Activated T-helper 1 cell treated with anti-CD3 and anti-CD28 coated beads, Interleukin-12 subunit alpha, Interleukin-12 subunit beta, Interleukin-2, Interleukin-4 antibody, amounts not matched to agents 30 ng/mL and 10 ng/mL and 1 ng/mL, durations not matched to agents 14 hours and 24 hours and 36 hours (primary cell): ENCODE data around the gene FRMPD1. TPM values are rescaled to one million over a fixed set of nuclear protein-coding genes. Genes with fewer than 3 reads are reported as not detected.
"Not testable (repeated sequence)": the region's sequence is repeated elsewhere in the genome, so short reads cannot be mapped to it uniquely, and the experiment has no call there.

Experiments used
- DNase-seq: peaks from one replicate; pipeline ENCODE4 v3.0.0; 2021; ENCODE audit warnings: low spot score
- H3K27ac Mint-ChIP-seq: one replicate; pipeline ENCODE4 v1.8.0; 2021; ENCODE audit warnings: mild to moderate bottlenecking, mixed read lengths
- H3K27me3 Mint-ChIP-seq: one replicate; pipeline ENCODE4 v1.8.0; 2022; ENCODE audit warnings: mild to moderate bottlenecking, moderate library complexity, mixed read lengths; ENCODE audit not compliant: insufficient read depth
- H3K36me3 Mint-ChIP-seq: one replicate; pipeline ENCODE4 v1.8.0; 2021; ENCODE audit warnings: low read depth, mixed read lengths
- H3K4me1 Mint-ChIP-seq: one replicate; pipeline ENCODE4 v1.8.0; 2021; ENCODE audit warnings: low read depth, mixed read lengths
- H3K4me3 Mint-ChIP-seq: one replicate; pipeline ENCODE4 v1.8.0; 2021; ENCODE audit warnings: mild to moderate bottlenecking, moderate library complexity, mixed read lengths
- H3K9me3 Mint-ChIP-seq: one replicate; pipeline ENCODE4 v1.8.0; 2021; ENCODE audit warnings: mixed read lengths
- intact Hi-C: fragments of 100-400 bp; cut with micrococcal nuclease; formaldehyde crosslinking; loops from one replicate; pipeline ENCODE4 v1.15.1; 2024
- total RNA-seq: library from RNA; stranded (reverse); gene quantifications from 2 replicates; pipeline ENCODE4 v1.2.3, GENCODE V29; 2022

The FRMPD1 gene, protein sequence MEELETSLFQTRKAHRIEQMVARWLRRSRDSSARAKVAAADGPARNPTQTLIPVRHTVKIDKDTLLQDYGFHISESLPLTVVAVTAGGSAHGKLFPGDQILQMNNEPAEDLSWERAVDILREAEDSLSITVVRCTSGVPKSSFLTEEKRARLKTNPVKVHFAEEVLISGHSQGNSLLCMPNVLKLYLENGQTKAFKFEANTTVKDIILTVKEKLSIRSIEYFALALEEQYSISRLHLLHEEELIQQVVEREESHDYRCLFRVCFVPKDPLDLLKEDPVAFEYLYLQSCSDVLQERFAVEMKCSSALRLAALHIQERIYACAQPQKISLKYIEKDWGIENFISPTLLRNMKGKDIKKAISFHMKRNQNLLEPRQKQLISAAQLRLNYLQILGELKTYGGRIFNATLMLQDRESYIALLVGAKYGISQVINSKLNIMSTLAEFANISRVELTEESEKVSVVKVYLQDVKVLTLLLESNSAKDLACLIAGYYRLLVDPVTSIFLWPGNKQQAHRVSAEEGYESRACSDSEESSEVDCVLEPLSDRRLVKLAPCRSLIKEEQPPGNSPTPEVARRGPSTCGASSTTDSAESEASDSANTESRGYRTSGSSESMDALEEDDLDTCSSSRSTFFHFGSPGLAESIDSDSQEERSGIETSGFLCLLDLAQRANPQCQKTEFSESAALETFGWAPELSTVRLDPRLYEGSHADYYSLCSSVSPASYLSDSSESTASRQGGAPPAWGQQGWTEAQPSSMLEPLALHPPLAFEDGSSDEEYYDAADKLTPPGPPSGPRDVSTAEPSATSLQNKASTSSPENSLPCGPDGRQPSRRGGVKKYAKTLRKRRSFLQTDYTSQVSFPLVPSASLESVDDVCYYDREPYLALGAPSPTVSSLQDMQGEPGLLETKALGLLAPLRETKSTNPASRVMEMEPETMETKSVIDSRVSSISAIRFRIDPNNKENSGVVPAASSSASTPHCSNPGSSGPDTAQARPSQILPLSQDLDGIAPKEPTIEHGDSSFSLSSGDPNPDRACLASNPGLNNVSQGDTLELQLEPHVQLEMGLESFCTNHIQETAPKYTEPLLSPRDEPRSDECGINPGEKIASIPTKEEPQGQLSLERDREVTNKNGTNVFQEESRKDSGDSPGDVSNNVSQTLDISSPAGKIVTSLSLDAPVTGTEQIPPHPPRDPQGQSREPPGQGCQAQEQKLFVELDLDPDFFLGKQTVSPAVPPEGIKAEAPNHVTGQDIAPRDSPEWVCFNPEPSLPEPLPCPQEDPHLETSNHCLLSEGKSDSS (N-terminal part only)
- total RNA-seq: 0.03 TPM in 1 of 2 replicates, not detected in the other

GRCh38 chr9:37650873-37651768 lies at the start of gene FRMPD1:
TSS of gene FRMPD1 (plus strand) at chr9:37650954. CDS start at chr9:37692642, 41,688 bp downstream.
- H3K27me3 Mint-ChIP-seq: peaks cover 76% of the 10 kb centered on the region
- no peak within 1 kb of the TSS for H3K27ac Mint-ChIP-seq

DNA sequence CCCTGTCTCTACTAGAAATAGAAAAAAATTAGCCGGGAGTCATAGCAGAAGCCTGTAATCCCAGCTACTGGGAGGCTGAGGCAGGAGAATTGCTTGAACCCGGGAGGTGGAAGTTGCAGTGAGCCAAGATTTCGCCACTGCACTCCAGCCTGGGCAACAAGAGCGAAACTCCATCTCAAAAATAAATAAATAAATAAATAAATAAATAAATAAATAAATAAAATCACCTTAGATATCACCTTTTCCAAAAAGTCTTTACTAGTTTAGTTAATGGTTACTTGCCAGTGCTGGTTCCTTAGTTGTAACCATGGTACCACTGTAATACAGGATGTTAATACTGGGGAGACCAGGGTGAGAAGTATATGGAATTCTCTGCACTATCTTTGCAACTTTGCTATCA lies 48.7 kb upstream of the FRMPD1 start:
- H3K4me1 Mint-ChIP-seq, intact Hi-C loops, H3K36me3 Mint-ChIP-seq, H3K27ac Mint-ChIP-seq, H3K9me3 Mint-ChIP-seq, DNase-seq, H3K4me3 Mint-ChIP-seq: not testable (repeated sequence)
- peaks cover 35% of the 10 kb centered on the region for H3K27me3 Mint-ChIP-seq

More at GRCh38 chr9:37650873-37651768, at the start of gene FRMPD1:
- Mint-ChIP-seq H3K4me1 (peaks cover 5% of the 10 kb centered on the region), H3K9me3 (no peaks in the 10 kb centered on the region), H3K4me3 (peak within 1 kb of the TSS; percentile 79), H3K36me3 (no peaks in the 10 kb centered on the region)
- intact Hi-C loops: loop anchor here (1.0 kb wide), 1 partner anchor 59 kb away; the partner anchor contains the start of gene TOMM5
- peak; percentile 51 for DNase-seq

DNA sequence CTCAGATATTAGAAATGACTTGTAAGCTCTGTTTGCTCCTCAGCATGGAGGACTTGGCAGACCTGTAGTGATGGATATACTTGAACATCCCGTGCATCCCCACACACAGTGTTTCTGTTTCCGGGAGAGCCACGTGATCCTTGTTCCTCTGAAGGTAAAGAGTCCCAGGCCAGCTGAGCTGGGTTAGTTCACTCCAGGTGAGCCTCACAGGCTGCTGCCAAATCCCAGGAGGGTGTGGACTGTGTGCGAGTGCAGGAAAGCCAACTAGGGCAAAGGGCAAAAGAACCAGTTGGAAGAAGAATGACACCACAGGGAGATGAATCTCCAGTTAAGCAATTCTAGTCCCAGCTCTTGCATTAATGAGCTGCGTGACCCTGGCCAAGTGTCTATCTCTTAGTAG lies 47.9 kb upstream of the FRMPD1 start:
- peaks cover 38% of the 10 kb centered on the region for H3K27me3 Mint-ChIP-seq
- no peak for DNase-seq
- H3K4me3 Mint-ChIP-seq: no peak overlapping the region
- no peaks in the 10 kb centered on the region for H3K9me3 Mint-ChIP-seq
- no peaks in the 10 kb centered on the region for H3K36me3 Mint-ChIP-seq
- H3K27ac Mint-ChIP-seq: no peak overlapping the region
- intact Hi-C loops: no loop called here
- H3K4me1 Mint-ChIP-seq: no peaks in the 10 kb centered on the region

DNA sequence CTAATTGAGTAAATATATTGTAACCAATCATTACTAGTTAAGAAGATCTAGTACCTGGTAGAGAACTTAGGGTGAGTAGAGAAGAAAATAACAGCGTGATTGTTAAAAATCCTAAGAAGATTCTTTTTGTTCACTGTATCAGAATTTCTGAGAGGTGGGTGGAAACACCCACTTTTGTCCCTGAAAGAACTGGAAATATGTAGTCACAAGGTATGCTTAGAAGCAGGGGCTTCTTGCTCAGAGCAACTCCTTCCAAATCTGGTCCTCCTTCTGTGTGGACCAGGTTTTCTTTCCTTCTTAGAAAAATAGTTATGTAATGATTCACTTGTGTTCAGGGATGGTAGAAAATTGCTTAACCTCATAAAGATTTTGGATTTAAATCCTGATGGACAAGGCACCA lies 46.5 kb upstream of the FRMPD1 start:
- Mint-ChIP-seq H3K36me3 (no peaks in the 10 kb centered on the region), H3K27me3 (peaks cover 38% of the 10 kb centered on the region), H3K4me1 (no peaks in the 10 kb centered on the region), H3K4me3 (no peak overlapping the region), H3K27ac (no peak overlapping the region), H3K9me3 (no peaks in the 10 kb centered on the region)
- intact Hi-C loops: no loop called here
- no peak for DNase-seq

DNA sequence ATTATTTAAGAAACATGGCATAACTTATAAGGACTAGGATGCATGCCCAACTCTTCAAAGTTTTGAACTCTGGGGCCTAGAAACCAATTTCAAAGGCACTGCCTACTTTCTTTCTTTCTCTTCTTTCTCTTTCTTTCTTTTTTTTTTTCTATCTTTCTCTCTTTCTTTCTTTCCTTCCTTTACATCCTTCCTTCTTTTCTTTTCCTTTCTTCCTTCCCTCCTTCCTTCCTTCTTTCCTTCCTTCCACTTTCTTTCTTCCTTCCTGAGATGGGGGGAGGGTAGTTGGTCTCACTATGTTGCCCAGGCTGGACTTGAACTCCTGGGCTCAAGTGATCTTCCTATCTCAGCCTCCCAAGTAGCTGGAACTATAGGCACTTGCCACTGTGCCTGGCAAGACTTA lies 42.5 kb upstream of the FRMPD1 start:
- H3K27me3 Mint-ChIP-seq: peaks cover 29% of the 10 kb centered on the region
- H3K9me3 Mint-ChIP-seq: no peaks in the 10 kb centered on the region
- H3K36me3 Mint-ChIP-seq: no peaks in the 10 kb centered on the region
- H3K4me3 Mint-ChIP-seq: no peak overlapping the region
- H3K27ac Mint-ChIP-seq: no peak overlapping the region
- intact Hi-C loops: no loop called here
- no peaks in the 10 kb centered on the region for H3K4me1 Mint-ChIP-seq
- no peak for DNase-seq

GRCh38 chr9:37609735-37610397 lies 40.9 kb upstream of the FRMPD1 start:
- H3K4me1 Mint-ChIP-seq: no peaks in the 10 kb centered on the region

GRCh38 chr9:37611014-37611413 lies 39.7 kb upstream of the FRMPD1 start:
- no peak for DNase-seq
- H3K27ac Mint-ChIP-seq: no peak overlapping the region
- no peaks in the 10 kb centered on the region for H3K4me1 Mint-ChIP-seq
- H3K36me3 Mint-ChIP-seq: no peaks in the 10 kb centered on the region
- no peaks in the 10 kb centered on the region for H3K9me3 Mint-ChIP-seq
- peaks cover 18% of the 10 kb centered on the region for H3K27me3 Mint-ChIP-seq
- H3K4me3 Mint-ChIP-seq: no peak overlapping the region
- intact Hi-C loops: no loop called here

More at GRCh38 chr9:37609735-37610397, 40.9 kb upstream of the FRMPD1 start:
- Mint-ChIP-seq H3K9me3 (no peaks in the 10 kb centered on the region), H3K4me3 (no peak overlapping the region), H3K27me3 (peaks cover 20% of the 10 kb centered on the region), H3K36me3 (no peaks in the 10 kb centered on the region), H3K27ac (no peak overlapping the region)
- no peak for DNase-seq
- intact Hi-C loops: no loop called here

DNA sequence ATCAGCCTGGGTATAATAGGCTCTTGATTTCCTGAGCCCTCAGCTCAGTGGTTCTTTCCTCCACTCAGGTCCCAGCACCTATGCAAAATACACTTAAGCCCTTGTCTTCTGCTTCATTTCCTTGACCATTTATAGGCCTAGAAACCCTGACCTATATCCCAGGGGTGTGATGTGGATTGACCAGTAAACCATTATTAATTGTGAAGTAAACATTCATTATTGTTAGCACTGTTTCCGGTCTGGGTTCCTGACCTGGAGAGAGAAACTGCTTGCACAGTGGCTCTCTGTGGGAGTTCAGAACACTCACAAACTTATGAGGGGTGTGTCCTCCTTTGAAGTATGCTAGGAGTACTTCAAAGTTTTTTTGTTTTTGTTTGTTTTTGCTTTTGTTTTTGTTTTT lies 38.8 kb upstream of the FRMPD1 start:
- Mint-ChIP-seq H3K36me3 (no peaks in the 10 kb centered on the region), H3K4me1 (no peaks in the 10 kb centered on the region), H3K27me3 (peaks cover 16% of the 10 kb centered on the region), H3K27ac (no peak overlapping the region), H3K9me3 (no peaks in the 10 kb centered on the region), H3K4me3 (no peak overlapping the region)
- no peak for DNase-seq
- intact Hi-C loops: no loop called here

- Mint-ChIP-seq H3K36me3 (no peaks in the 10 kb centered on the region), H3K4me1 (no peaks in the 10 kb centered on the region), H3K27me3 (peaks cover 7% of the 10 kb centered on the region), H3K9me3 (no peaks in the 10 kb centered on the region), H3K27ac (no peak overlapping the region), H3K4me3 (no peak overlapping the region)
- intact Hi-C loops: no loop called here
- no peak for DNase-seq
Observed at GRCh38 chr9:37617161-37617560, 33.6 kb upstream of the FRMPD1 start.

DNA sequence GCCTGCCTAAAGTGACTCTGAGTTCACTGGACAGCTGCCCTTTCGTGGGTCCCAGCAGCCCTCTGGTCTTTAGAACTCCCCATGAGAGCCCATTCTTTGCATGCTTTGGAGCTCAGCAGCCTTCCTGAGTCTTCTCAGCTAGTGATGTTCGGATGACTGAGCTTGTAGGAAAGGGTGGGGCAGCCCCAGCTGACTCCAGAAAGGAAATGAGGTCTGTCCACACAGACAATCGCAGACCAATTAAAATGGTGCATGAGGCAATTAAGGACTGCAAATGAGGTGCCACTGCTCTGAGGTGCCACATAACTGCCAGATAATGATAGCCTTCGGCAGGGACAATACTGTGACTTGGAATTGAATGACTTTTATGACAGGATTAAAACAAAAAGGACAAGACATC lies 32.9 kb upstream of the FRMPD1 start:
- H3K4me1 Mint-ChIP-seq: no peaks in the 10 kb centered on the region

GRCh38 chr9:37618817-37619216 lies 31.9 kb upstream of the FRMPD1 start:
- intact Hi-C loops: no loop called here
- H3K4me3 Mint-ChIP-seq: no peak overlapping the region

More for the DNA sequence above, 32.9 kb upstream of the FRMPD1 start:
- Mint-ChIP-seq H3K9me3 (no peaks in the 10 kb centered on the region), H3K27ac (no peak overlapping the region), H3K4me3 (no peak overlapping the region), H3K36me3 (no peaks in the 10 kb centered on the region), H3K27me3 (peaks cover 4% of the 10 kb centered on the region)
- no peak for DNase-seq
- intact Hi-C loops: no loop called here

More at GRCh38 chr9:37618817-37619216, 31.9 kb upstream of the FRMPD1 start:
- no peak overlapping the region for H3K27ac Mint-ChIP-seq
- no peaks in the 10 kb centered on the region for H3K4me1 Mint-ChIP-seq
- H3K9me3 Mint-ChIP-seq: no peaks in the 10 kb centered on the region
- no peaks in the 10 kb centered on the region for H3K36me3 Mint-ChIP-seq
- peaks cover 4% of the 10 kb centered on the region for H3K27me3 Mint-ChIP-seq
- DNase-seq: no peak
